Measurements from ENCODE around the gene AKAP13.
"Not testable (repeated sequence)": the region's sequence is repeated elsewhere in the genome, so short reads cannot be mapped to it uniquely, and the experiment has no call there.

Gene AKAP13

DNA sequence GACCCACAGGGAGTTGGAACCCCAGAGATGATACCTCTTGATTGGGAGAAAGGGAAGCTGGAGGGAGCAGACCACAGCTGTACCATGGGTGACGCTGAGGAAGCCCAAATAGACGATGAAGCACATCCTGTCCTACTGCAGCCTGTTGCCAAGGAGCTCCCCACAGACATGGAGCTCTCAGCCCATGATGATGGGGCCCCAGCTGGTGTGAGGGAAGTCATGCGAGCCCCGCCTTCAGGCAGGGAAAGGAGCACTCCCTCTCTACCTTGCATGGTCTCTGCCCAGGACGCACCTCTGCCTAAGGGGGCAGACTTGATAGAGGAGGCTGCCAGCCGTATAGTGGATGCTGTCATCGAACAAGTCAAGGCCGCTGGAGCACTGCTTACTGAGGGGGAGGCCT is 201.1 kb downstream of the AKAP13 start:
- DNase-seq: no peak

DNA sequence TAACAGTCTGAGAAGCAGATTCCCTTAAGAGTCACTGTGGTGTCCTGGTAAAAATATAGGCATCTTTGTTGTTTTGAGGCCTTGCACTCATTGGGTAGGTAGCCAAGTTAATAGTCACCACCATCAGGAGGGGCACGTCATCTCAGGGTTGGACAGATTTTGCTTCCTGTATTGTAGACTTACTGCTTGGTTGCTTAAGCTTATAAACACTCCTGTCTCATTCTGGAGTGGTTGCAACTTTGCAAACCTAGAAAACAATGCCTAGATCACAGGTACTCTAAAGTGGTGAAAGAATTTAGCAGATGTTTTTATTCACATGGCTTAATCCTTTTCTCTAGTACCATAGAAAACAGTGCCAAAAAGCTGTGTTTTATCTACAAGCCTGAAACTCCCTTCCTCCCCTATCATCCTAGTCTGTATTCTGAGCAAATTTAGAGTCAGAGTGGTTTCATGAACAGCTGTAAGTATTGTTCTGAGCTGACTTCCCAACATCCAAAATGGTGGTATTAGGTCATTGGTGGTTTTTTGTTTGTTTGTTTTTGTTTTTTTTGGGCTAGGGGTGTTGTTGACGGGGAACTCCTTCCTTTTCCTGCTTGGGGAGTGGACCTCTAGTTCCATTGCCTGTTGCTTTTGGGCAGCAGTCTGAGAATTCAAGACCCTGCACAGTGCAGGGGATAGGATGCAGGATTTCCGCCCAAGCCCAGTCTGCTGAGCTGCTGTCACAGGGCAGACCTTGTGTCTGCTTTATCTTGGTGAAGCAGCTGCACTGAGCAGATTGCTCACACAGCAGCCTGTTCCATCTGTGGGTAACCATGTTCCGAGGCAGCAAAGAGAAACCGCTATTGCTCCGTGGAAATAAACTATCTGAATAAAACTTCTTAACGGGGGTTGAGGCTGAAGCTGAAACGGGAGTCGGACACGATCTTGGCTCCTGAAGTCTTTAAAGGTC is 202.0 kb downstream of the AKAP13 start:
- DNase-seq: no peak

DNA sequence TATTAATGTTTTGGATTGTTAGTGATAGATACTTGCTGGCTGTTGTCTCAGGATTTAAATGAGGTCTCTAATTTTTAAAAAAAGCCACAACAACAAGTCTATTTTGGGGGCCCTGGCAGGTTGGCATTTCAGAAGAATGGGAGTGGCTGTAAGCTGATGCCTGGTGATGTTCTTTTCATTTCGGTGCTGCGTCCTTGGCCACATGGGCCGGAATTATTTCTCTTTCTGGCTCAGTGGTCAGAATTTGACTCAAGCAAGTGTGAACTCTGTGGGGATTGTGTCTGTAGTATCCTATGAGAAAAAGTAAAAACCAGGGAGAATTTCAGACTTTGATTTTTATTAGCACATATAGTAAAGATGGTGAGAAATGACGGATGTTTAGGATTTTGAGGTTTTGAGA is 203.0 kb downstream of the AKAP13 start:
- DNase-seq: no peak

DNA sequence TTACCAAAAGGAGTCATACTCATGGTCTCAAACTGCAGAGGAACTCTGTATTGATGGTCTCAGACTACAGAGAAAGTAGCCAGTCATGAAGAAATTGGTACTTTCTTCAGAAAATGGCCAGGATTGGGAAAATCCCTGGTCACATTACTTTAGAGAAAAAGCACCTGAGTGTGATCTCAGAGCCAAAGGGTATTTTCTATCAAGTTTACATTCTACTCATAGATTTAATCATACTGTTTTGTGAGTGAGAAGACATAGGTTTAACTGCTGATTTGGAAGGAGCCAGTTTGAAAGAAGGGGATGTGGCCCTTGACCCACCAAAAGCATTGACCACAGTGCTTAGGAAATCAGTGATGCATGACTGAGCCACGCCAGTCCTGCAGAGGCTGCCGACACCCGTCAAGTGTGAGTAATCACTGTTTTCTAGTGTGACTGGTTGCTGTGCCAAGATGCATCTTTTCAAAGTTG is 203.6 kb downstream of the AKAP13 start:
- DNase-seq: peak; percentile 53

DNA sequence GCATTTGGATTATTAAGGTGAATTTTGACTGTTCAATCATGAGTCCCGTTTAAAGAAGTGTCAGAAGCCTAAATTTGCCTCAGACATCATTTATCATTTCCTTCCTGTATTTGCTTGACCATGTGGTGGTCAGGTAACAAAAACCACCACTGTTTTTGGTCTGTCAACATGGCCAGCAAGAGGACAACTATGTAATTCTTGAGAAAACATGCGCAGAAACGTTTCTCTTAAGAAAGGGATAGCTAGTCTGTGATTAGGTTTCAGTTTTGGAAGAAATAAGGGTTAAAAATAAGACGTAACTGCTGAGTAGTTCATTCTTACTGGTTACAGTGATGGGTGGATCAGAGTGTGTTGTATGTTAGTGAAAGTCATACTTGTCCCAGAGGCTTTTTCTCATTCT is 204.5 kb downstream of the AKAP13 start:
- no peak for DNase-seq

DNA sequence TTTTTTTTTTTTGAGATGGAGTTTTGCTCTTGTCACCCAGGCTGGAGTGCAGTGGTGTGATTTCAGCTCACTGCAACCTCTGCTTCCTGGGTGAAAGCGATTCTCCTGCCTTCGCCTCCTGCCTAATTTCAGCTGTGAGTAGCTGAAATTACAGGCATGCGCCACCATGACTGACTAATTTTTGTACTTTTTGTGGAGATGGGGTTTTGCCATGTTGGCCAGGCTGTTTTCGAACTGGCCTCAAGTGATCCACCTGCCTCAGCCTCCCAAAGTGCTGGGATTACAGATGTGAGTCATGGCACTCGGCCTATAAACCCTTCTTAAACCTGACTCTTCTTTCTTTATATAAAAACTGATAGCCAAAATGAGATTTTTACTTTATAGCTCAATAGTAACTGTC is 205.8 kb downstream of the AKAP13 start:
- DNase-seq: not testable (repeated sequence)

DNA sequence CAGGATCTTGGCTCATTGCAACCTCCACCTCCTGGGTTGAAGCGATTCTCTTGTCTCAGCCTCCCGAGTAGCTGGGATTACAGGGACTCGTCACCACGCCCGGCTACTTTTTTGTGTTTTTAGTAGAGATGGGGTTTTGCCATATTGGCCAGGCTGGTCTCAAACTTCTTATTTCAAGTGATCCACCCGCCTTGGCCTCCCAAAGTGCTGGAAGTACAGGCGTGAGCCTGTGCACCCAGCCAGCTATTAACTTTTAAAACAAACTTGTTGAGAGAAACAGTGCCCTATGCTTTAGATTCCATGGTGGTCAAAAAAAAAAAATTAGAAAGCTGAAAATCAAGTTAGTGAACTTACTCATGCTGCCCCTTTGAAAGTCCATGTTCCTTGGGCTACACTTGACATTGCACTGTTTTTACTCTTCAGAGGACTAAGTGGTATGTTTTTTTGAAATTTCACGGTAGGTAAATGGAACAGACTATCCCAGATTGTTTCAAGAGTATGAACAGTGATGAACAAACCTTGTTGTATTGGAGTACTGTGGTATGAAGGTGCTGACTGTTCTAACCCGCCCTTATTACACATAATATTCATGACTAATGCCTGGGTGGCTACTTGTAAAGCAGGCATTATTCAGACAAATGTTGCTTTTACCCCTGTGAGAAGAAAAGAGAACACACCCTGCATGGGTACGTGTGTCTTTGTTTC is 207.5 kb downstream of the AKAP13 start:
- no peak for DNase-seq

DNA sequence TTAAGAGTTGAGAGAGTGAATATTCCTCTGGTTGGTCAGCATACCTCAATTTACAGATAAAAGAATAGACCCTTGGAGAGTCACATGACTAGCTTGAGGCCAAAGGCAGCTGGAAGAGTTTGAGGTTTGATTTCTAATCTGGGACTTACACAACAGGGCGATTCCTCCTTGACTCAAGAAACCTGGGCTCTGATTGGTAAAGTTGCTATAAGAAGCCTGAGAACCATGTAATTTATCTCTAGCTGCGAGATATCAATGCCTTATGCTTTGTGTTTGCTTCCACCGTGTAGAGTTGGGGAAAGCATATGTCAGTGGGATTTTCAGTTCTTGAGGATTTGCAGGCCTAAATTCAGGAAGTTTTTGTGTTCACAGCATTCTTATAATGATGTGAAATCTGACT is 208.3 kb downstream of the AKAP13 start:
- DNase-seq: no peak

DNA sequence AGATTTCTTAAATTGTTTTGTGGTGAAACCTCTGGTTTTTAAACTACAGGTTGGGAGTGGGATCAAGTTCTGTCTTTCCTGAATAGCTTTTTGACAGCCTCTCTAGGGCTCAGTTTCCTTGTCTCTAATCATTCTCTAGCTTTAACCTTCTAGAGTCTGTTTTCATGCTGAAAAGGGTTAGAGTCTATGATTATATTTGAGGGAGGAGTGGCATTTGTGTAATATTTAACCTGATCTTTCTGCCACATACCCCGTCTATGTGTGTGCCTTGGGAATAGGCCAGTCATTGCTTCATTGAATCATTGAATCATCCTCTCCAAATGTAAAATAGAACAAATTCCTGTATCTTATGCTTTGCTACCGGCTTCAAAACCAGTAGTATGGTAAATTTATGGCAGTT is 209.4 kb downstream of the AKAP13 start:
- DNase-seq: no peak

DNA sequence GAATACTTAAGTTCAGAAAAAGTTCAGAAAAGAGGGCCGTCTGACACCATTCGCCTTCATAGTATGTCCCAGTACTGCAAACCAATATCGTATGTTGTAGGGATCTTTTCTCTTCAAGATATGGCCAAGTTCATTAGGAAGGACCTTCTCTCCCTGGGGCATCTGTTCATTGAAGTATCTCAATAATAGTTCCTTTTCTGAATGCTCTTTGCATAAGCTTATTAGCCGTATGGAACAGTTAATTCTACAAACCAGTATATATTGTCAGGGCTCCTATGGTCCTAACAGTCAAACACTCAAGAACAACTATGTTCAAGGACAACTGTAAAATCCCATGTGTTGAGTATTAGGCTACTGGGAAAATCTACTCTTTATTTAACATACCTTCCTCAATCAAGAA is 211.2 kb downstream of the AKAP13 start:
- DNase-seq: no peak

DNA sequence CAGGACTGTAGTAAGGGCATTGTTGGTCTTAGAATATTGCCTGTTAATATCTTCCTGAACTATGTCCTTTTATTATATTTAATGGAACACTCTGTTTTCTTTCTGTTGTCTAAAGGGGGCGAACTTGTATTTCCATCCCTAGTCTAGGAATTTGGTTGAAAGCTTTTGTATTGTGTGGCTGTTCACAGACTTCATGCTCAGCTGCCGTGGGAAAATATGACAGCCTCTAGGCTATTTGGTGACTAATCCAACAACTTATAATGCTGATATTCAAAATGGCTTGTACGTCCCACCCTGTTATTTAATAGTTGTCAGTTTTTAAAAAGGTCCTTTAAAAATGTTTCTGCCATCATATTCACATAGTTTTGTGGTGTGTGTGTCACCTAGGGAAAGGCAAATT is 211.7 kb downstream of the AKAP13 start:
- DNase-seq: no peak

DNA sequence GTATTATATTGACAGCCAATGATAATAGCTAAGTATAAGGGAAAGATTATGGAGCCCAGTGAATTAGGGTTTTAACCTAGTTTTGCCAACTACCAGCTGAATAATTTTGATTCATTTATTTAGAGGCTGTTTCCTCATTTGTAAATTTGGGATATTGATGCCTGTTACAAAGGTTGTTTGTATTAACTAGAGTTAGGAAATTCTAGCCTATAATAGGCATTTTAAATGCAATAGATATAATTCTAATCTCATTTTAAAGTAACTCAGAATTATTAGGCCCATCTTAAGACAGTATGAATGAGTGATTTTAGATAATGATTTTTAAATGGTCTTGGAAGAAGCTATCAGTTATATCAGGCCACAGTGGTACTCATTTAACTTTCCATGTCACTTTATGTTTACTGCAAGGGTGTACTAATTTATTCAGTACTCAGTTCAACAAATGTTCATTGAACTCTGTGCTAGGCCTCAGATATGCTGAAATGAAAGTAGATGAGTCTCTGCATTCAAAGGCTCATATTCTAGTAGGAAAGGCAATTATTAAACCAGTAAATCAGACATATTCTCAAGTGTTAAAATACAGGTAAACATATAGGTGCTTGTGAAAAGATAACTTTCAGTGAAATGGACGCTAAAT is 213.5 kb downstream of the AKAP13 start:
- no peak for DNase-seq

DNA sequence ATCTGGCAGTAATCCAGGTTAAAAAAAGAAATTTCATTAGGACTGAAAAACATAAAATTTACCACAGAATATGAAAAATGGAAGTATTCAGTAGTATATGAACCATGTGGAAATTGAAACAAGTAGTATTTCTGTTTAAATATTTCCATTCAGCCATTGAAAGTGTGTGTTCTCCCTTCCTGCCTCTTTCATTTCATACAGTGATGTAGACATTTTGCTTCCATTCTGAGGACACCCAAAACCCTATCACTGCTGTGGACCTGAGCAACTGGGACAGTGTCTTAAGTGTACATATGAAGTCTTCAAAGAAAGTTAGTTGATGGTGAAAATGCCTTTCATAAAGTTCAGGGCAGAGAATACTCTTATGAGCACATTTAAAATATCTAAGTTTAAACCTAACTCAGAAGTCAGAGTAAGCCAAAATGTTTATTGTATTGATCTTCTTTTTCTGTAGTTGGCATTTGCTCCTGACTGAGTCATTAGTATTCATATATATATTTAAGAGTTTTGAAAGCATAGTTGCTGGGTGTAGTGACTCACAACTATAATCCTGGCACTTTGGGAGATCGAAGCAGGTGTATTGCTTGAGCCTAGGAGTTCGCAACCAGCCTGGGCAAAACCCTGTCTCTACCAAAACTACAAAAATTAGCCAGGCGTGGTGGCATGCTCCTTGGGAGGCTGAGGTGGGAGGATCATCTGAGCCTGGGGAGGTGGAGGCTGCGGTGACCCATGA is 215.6 kb downstream of the AKAP13 start:
- no peak for DNase-seq

DNA sequence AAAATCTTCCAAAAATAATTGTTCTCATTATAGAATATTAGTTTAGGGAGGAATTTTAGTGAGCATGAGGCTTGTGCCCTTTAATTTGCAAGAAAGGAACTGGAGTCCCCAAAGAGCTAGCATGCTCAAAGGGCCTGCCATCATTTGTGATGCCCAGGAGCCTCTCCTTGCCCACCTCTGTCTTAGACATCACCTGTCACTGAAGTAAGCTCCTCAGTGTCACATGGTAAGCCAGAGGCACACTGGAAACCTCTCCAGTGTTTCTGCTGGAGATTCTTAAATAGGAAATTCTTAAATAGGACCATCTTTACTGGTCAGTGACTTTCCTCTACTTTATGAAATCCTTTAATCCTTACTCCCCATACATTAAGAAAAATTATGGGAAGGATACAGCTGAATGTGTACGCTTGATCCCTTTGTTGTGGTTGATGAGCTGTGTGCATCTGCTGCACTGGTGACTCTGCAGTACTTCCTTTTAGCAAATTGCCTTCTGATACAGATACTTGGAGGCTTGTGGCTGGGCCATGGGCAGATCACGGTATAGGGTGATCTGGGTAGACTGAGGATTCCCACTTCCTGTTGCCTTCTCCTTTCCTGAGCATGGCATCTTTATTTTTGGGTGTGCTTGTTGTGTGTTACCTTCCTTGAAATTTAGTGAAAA is 216.9 kb downstream of the AKAP13 start:
- no peak for DNase-seq

DNA sequence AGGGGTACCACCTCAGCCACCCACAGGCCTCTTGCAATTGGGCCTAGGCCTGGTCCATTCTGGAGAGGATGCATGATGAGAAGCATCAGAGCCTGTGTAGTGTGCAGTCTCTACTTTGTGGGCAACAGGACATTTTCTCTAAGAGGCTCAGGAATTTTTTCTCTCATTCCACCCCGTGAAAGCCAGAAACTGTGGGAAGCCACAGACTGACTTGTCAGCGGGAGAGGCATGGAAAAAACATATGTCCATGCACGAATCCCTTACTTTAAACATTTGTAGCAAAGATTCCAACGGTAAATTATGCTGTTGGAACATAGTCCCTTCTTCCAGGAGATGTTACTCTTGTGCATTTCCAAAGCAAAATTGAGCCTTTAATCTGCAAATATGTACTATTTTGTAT is 217.8 kb downstream of the AKAP13 start:
- no peak for DNase-seq

DNA sequence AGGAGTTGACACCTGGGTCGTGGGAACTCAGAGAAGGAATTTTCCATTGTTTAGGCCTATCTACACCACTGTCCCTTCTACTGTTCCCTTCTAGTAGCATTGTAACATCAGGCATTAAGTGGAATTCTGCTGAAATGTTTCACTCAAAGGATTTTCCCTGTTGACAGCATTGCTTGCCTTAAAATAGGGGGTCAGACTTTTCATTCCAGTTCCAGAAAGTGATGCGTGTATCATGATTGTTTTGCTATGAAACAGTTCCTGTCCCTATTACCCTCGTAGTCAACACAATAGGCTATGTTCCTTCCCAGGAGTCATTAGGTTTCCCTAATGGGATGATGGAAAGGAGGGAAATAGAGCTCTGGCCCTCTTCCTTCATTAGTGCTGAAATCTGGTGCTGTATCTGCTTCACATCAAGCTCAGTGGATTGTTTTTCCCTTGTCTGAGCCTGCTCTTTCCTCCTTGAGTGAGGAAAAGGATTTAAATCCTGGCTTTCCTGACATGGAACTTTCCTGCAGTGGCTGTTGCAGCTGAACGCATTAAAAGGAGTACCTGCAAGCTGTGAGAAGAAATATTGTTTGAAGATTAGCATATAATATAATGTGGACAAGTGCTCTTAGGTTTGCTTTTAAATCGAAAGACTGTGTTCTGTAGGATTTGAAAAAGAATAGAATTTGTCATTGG is 218.5 kb downstream of the AKAP13 start:
- no peak for DNase-seq

DNA sequence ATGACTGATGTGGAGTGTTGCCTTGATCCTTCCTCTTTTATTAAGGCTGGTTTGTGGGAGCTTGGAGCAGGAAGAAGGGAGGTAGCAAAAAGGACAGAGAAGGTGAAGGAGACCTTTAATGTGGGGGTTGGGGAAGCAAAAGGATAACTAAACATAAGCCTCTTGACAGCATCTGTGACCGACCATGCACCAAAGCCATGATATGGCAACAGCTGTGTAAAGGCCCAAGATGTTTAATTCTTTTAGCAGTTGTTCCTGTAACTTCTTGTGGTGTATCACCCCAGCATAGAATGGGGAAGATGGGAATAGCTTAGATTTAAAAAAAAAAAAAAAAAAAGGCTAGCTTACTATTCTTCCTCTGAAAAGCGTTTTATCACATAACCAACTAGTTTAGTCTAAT is 219.6 kb downstream of the AKAP13 start:
- DNase-seq: no peak

DNA sequence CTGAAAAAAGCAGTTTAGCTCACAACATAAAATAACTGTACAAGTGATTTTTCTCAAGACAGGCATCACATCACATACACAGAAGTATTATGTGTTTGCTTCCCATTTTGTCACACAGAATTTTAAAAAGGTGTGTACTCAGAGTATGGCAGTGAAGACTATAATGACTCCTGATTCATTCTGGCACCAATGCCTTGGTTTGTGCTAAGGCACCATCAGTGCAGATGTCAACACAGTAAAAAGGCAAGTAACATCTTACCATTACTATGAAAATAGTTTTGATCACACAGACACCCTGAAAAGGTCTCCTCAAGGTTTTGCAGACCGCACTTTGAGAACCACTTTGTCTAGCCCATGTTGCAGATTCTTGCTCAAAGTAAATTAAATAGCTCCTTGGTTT is 222.8 kb downstream of the AKAP13 start:
- DNase-seq: no peak

DNA sequence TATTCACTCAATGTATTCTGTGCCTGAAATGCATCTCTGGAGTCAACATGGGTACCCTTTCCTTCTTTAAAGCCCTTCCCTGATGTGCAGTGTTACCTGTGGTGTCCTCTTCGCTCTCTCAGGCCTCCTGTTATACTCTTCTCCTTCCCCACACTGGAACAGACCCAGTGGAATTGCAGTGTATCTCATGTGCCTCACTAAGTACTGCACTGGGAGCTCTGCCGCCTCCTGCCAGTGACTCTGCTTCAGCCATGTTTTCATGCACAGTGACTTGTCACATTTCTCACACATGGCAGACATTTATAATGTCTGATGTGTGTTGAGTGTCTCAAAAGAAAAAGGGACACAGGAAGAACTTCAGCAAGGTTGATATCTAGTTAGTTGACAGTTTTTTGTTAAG is 223.3 kb downstream of the AKAP13 start:
- DNase-seq: peak; percentile 1

DNA sequence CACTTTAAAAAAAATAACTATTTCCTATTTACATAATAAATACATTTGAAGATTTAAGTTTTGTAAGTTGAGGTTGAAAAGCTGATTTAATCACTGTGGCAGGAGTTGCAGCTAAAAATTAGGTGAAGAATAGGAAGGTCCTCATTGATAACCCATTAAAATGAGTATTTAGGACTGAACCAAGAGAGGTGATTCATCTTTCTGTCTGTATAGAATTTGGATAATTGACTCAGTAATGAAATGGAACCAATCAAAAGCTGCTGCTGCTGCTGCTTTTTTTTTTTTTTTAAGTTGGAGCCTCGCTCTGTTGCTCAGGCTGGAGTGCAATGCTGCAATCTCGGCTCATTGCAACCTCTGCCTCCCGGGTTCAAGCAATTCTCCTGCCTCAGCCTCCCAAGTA is 223.8 kb downstream of the AKAP13 start:
- DNase-seq: no peak

DNA sequence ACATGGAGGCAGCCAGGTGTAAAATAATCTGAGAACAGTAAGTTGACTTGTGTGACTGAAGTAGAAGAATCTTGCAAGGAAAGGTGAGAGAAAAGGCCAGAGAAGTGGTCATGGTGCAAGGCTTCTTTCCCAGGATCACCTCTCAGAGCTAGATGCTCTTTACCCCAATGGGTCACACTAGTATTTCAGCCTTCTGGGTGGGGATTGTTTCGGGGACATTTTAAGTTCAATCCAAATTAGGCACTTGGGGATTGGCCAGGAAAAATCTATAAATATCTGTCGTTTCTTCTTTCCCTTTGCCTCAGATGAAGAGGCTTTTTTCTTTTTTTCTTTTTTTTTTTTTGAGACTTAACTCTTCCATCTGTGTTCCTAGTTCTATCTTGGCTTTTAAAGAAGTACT is 226.3 kb downstream of the AKAP13 start:
- DNase-seq: no peak

Measured in NCI-H69 (cell line).